Middle frontal gyrus (tissue), 1 donor: ENCODE data around the gene RAB23.

Experiments
- DNase-seq: peaks from one replicate; pipeline ENCODE4 v3.0.0-alpha.2; 2015; ENCODE audit warnings: low spot score; ENCODE audit errors: extremely low spot score

RAB23 gene

GRCh38 chr6:57221936-57222742, at the start of gene RAB23:
Gene RAB23, minus strand, starts transcription at chr6:57222307. Its CDS starts 11,927 bp downstream, at chr6:57210380.
- DNase-seq = peak; percentile 80

GRCh38 chr6:57268294-57268640, 46.2 kb upstream of the RAB23 start:
- no peak for DNase-seq

GRCh38 chr6:57267586-57268293, 45.6 kb upstream of the RAB23 start:
- DNase-seq = no peak

- DNase-seq = no peak
Measured at GRCh38 chr6:57265755-57266221, 43.7 kb upstream of the RAB23 start.

- no peak for DNase-seq
Measured at GRCh38 chr6:57263739-57264138, 41.6 kb upstream of the RAB23 start.

GRCh38 chr6:57262901-57263694, 41.0 kb upstream of the RAB23 start:
- DNase-seq = no peak

GRCh38 chr6:57262488-57262887, 40.4 kb upstream of the RAB23 start:
- no peak for DNase-seq

GRCh38 chr6:57261926-57262325, 39.8 kb upstream of the RAB23 start:
- DNase-seq = no peak

GRCh38 chr6:57259064-57259463, 37.0 kb upstream of the RAB23 start:
- no peak for DNase-seq

- DNase-seq = no peak
Measured at GRCh38 chr6:57257911-57258541, 35.9 kb upstream of the RAB23 start.

- DNase-seq = no peak
Measured at GRCh38 chr6:57256541-57256940, 34.4 kb upstream of the RAB23 start.

GRCh38 chr6:57255451-57256169, 33.5 kb upstream of the RAB23 start:
- no peak for DNase-seq

GRCh38 chr6:57254055-57254717, 32.1 kb upstream of the RAB23 start:
- no peak for DNase-seq

- no peak for DNase-seq
Measured at GRCh38 chr6:57252975-57253374, 30.9 kb upstream of the RAB23 start.

- no peak for DNase-seq
Measured at GRCh38 chr6:57252137-57252536, 30.0 kb upstream of the RAB23 start.

GRCh38 chr6:57250348-57250747, 28.2 kb upstream of the RAB23 start:
- no peak for DNase-seq

GRCh38 chr6:57248311-57248895, 26.3 kb upstream of the RAB23 start:
- DNase-seq = no peak

- DNase-seq = no peak
Measured at GRCh38 chr6:57247603-57248002, 25.5 kb upstream of the RAB23 start.

GRCh38 chr6:57246307-57246706, 24.2 kb upstream of the RAB23 start:
- no peak for DNase-seq

- no peak for DNase-seq
Measured at GRCh38 chr6:57243954-57244353, 21.8 kb upstream of the RAB23 start.
